DND-41 (cell line): Measurements from ENCODE around the gene FAM171A2.

Experiments
- ATAC-seq: fragments of 200-7000 bp; cut with Tn5 transposase; 3 replicates; pipeline ENCODE4 v1.9.1; 2021; ENCODE audit warnings: low read depth; ENCODE audit not compliant: insufficient read depth
- DNase-seq: peaks from one replicate; pipeline ENCODE4 v3.0.0-alpha.2; 2020
- H2AFZ ChIP-seq: 2 replicates; pipeline ENCODE4 v1.6.0; 2012; ENCODE audit warnings: low read depth, low read length
- H3K27ac ChIP-seq: 2 replicates; pipeline ENCODE4 v1.5.1; 2012; ENCODE audit warnings: low read length, inconsistent platforms
- H3K27me3 ChIP-seq: fragments of 200-600 bp; sonication (generic); 2 replicates; pipeline ENCODE4 v1.6.0; 2012; ENCODE audit warnings: low read length, mild to moderate bottlenecking, inconsistent platforms; ENCODE audit not compliant: insufficient read depth, poor library complexity
- H3K36me3 ChIP-seq: 2 replicates; pipeline ENCODE4 v1.5.1; 2012; ENCODE audit warnings: low read length, inconsistent platforms; ENCODE audit not compliant: insufficient read depth
- H3K4me1 ChIP-seq: 2 replicates; pipeline ENCODE4 v1.5.1; 2012; ENCODE audit warnings: mild to moderate bottlenecking, low read length; ENCODE audit not compliant: insufficient read depth
- H3K4me2 ChIP-seq: 2 replicates; pipeline ENCODE4 v1.6.0; 2012; ENCODE audit warnings: mild to moderate bottlenecking, moderate library complexity, low read length, inconsistent platforms; ENCODE audit not compliant: insufficient read depth
- H3K4me3 ChIP-seq, 2 experiments: fragments of 200-600 bp in 1 of 2; shearing (Covaris generic) in 1 of 2; 2 replicates each; pipeline ENCODE4 v1.5.1; 2012 to 2016; ENCODE audit warnings: inconsistent platforms in 2 of 2, low read length in 2 of 2, mild to moderate bottlenecking in 2 of 2, low read depth in 1 of 2, moderate library complexity in 1 of 2
- H3K79me2 ChIP-seq: 2 replicates; pipeline ENCODE4 v1.6.0; 2012; ENCODE audit warnings: low read length, inconsistent platforms; ENCODE audit not compliant: insufficient read depth
- H3K9ac ChIP-seq: 2 replicates; pipeline ENCODE4 v1.6.0; 2012; ENCODE audit warnings: low read depth, mild to moderate bottlenecking, inconsistent platforms, low read length, moderate library complexity
- H3K9me3 ChIP-seq: 2 replicates; pipeline ENCODE4 v1.5.1; 2012; ENCODE audit warnings: low read length, moderate library complexity, mild to moderate bottlenecking, inconsistent platforms; ENCODE audit not compliant: insufficient read depth, severe bottlenecking
- H4K20me1 ChIP-seq: 2 replicates; pipeline ENCODE4 v1.6.0; 2012; ENCODE audit warnings: low read length; ENCODE audit not compliant: insufficient read depth
- CTCF ChIP-seq: IDR thresholded peaks from 2 replicates; pipeline ENCODE4 v1.5.1; 2012; ENCODE audit warnings: borderline replicate concordance, low read length, moderate library complexity, mild to moderate bottlenecking; ENCODE audit not compliant: poor library complexity, severe bottlenecking; ENCODE audit errors: extremely low read depth
- EZH2 ChIP-seq: IDR thresholded peaks from 3 replicates; pipeline ENCODE4 v1.6.1; 2012; ENCODE audit warnings: borderline replicate concordance, low read depth, mild to moderate bottlenecking, moderate library complexity, low read length, inconsistent platforms; ENCODE audit not compliant: severe bottlenecking

FAM171A2 gene

GRCh38 chr17:44308865-44309264, 54.8 kb downstream of the FAM171A2 start:
- no peaks in the 10 kb centered on the region for H3K36me3 ChIP-seq
- H3K4me1 ChIP-seq: peaks cover 19% of the 10 kb centered on the region
- H3K4me2 ChIP-seq: peak overlapping the region; percentile 72
- TF ChIP-seq EZH2: no peak
- no peak for TF ChIP-seq CTCF
- no peaks in the 10 kb centered on the region for H3K79me2 ChIP-seq
- no peak overlapping the region for H3K4me3 ChIP-seq
- H3K27me3 ChIP-seq: no peaks in the 10 kb centered on the region
- H3K9me3 ChIP-seq: no peaks in the 10 kb centered on the region
- H3K9ac ChIP-seq: no peak overlapping the region
- DNase-seq (peak; percentile 20), ATAC-seq (no peak)
- no peak overlapping the region for H3K27ac ChIP-seq
- peaks cover 5% of the 10 kb centered on the region; the same call in 1 of the 2 replicates for H4K20me1 ChIP-seq
- H2AFZ ChIP-seq: no peak overlapping the region

GRCh38 chr17:44308320-44308818, 55.3 kb downstream of the FAM171A2 start, which contains the start of gene RUNDC3A:
TSS of gene RUNDC3A (plus strand) at chr17:44308601. CDS start at chr17:44308833, 232 bp downstream.
- H3K4me1 ChIP-seq: peaks cover 19% of the 10 kb centered on the region
- TF ChIP-seq EZH2 (no peak), CTCF (no peak)
- ATAC-seq (peak; percentile 97), DNase-seq (peak; percentile 94)
- H3K79me2 ChIP-seq: no peaks in the 10 kb centered on the region
- H3K4me3 ChIP-seq: peak within 1 kb of the TSS in 1 of 2 experiments; percentile 51; a peak in 2 of 4 replicates
- H3K9ac ChIP-seq: no peak within 1 kb of the TSS
- peak within 1 kb of the TSS; percentile 72 for H3K4me2 ChIP-seq
- peaks cover 5% of the 10 kb centered on the region; the same call in 1 of the 2 replicates for H4K20me1 ChIP-seq
- H2AFZ ChIP-seq: peak within 1 kb of the TSS; percentile 61; the same call in 1 of the 2 replicates
- H3K27me3 ChIP-seq: no peaks in the 10 kb centered on the region
- H3K27ac ChIP-seq: no peak within 1 kb of the TSS
- H3K9me3 ChIP-seq: no peaks in the 10 kb centered on the region
- no peaks in the 10 kb centered on the region for H3K36me3 ChIP-seq

- no peak for DNase-seq
- Histone ChIP-seq H3K4me3 (peak overlapping the region in 1 of 2 experiments; percentile 51; a peak in 2 of 4 replicates), H3K27ac (no peak overlapping the region), H3K4me1 (peaks cover 19% of the 10 kb centered on the region), H3K9me3 (no peaks in the 10 kb centered on the region), H3K27me3 (no peaks in the 10 kb centered on the region), H3K9ac (no peak overlapping the region), H3K79me2 (no peaks in the 10 kb centered on the region), H3K36me3 (no peaks in the 10 kb centered on the region), H2AFZ (no peak overlapping the region), H3K4me2 (peak overlapping the region; percentile 72), H4K20me1 (peaks cover 5% of the 10 kb centered on the region; the same call in 1 of the 2 replicates)
- TF ChIP-seq EZH2 (no peak), CTCF (no peak)
- ATAC-seq: peak; percentile 53
Observed at GRCh38 chr17:44307387-44308186, 56.1 kb downstream of the FAM171A2 start.
